Measurements from ENCODE around the gene TBPL1.

GRCh38 chr6:134034961-134035822 lies 82.2 kb downstream of the TBPL1 start:
- TF ChIP-seq CTCF (IDR thresholded peaks at IDR 0.05) (no peak), POLR2A (IDR thresholded peaks at IDR 0.05) (no peak)
